Measurements from ENCODE around the gene PPP1R7. TPM values are rescaled to one million over a fixed set of nuclear protein-coding genes. Genes with fewer than 3 reads are reported as not detected.

Gene PPP1R7
- total and polyA plus RNA-seq, 8 donors, result 22.8 to 126 (median 54.6) TPM

- WGBS, 5 donors, result 69 to 85% (median 74%) methylated on average over 16 to 19 of the region's 19 CpGs
- DNase-seq, result peak in 1 of 2 donors; percentile 46
- intact Hi-C loops (cut with DNase I; ENCODE audit: low total_unique reads), result no loop called here
- no peak for TF ChIP-seq EP300 (IDR thresholded peaks at IDR 0.05)
- TF ChIP-seq, protein P1, sequence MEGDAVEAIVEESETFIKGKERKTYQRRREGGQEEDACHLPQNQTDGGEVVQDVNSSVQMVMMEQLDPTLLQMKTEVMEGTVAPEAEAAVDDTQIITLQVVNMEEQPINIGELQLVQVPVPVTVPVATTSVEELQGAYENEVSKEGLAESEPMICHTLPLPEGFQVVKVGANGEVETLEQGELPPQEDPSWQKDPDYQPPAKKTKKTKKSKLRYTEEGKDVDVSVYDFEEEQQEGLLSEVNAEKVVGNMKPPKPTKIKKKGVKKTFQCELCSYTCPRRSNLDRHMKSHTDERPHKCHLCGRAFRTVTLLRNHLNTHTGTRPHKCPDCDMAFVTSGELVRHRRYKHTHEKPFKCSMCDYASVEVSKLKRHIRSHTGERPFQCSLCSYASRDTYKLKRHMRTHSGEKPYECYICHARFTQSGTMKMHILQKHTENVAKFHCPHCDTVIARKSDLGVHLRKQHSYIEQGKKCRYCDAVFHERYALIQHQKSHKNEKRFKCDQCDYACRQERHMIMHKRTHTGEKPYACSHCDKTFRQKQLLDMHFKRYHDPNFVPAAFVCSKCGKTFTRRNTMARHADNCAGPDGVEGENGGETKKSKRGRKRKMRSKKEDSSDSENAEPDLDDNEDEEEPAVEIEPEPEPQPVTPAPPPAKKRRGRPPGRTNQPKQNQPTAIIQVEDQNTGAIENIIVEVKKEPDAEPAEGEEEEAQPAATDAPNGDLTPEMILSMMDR (IDR thresholded peaks at IDR 0.05), result no peak
- TF ChIP-seq POLR2A (IDR thresholded peaks at IDR 0.05), result no peak
- TF ChIP-seq POLR2AphosphoS5 (IDR thresholded peaks at IDR 0.05), result no peak
- H3K36me3 ChIP-seq, result peaks cover 48 to 72% (median 69%) of the 10 kb centered on the region in 4 donors
- H3K27me3 ChIP-seq, result no peaks in the 10 kb centered on the region
- H3K9me3 ChIP-seq, result no peaks in the 10 kb centered on the region
- H3K4me3 ChIP-seq, result no peak overlapping the region
- H3K27ac ChIP-seq, result no peak overlapping the region
- peaks cover 7 to 20% (median 12%) of the 10 kb centered on the region in 4 donors for H3K4me1 ChIP-seq
These were observed 76.7 kb downstream of the PPP1R7 start for GRCh38 chr2:241226723-241227572.

DNA sequence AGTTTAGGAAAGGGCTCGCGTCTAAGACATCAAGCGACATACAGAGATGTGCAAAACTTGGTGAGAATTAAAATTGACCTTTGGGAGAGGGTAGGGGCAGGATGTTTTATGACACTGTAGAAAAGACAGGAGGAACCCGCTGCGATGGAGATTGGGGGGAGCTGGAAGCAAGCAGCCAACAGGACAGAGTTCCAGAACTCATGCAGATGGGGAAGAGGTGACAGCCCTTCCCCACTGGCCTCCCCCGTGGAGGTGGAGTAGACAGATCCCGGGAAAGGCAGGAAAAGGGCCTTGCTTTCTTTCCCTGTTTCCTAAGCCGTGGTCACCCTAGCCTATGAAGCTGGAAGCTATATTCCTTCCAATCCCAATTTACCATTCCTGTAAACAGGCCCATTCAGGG lies 77.3 kb downstream of the PPP1R7 start:
- intact Hi-C loops (cut with DNase I; ENCODE audit: low total_unique reads), result no loop called here
- Histone ChIP-seq H3K9me3 (no peaks in the 10 kb centered on the region), H3K4me3 (no peak overlapping the region), H3K36me3 (peaks cover 54 to 78% (median 75%) of the 10 kb centered on the region in 4 donors), H3K27me3 (no peaks in the 10 kb centered on the region), H3K4me1 (peaks cover 7 to 20% (median 12%) of the 10 kb centered on the region in 4 donors), H3K27ac (no peak overlapping the region)
- TF ChIP-seq POLR2A (IDR thresholded peaks at IDR 0.05), result no peak
- TF ChIP-seq, protein P1 (IDR thresholded peaks at IDR 0.05), result no peak
- 74 to 90% (median 86%) methylated on average over 8 of the region's 8 CpGs for WGBS, 5 donors
- no peak for DNase-seq

GRCh38 chr2:241228081-241228859 lies 78.0 kb downstream of the PPP1R7 start:
- Histone ChIP-seq H3K27me3 (no peaks in the 10 kb centered on the region), H3K4me3 (no peak overlapping the region), H3K36me3 (peaks cover 61 to 85% (median 82%) of the 10 kb centered on the region in 4 donors), H3K27ac (no peak overlapping the region), H3K9me3 (no peaks in the 10 kb centered on the region), H3K4me1 (peaks cover 7 to 17% (median 12%) of the 10 kb centered on the region in 4 donors)
- no peak for TF ChIP-seq POLR2AphosphoS5 (IDR thresholded peaks at IDR 0.05)
- TF ChIP-seq, protein P1 (IDR thresholded peaks at IDR 0.05), result no peak
- no peak for TF ChIP-seq POLR2A (IDR thresholded peaks at IDR 0.05)
- no peak for TF ChIP-seq EP300 (IDR thresholded peaks at IDR 0.05)
- WGBS, 5 donors, result 88 to 93% (median 91%) methylated on average over 25 to 26 of the region's 26 CpGs
- no peak for DNase-seq
- intact Hi-C loops (cut with DNase I; ENCODE audit: low total_unique reads), result no loop called here

DNA sequence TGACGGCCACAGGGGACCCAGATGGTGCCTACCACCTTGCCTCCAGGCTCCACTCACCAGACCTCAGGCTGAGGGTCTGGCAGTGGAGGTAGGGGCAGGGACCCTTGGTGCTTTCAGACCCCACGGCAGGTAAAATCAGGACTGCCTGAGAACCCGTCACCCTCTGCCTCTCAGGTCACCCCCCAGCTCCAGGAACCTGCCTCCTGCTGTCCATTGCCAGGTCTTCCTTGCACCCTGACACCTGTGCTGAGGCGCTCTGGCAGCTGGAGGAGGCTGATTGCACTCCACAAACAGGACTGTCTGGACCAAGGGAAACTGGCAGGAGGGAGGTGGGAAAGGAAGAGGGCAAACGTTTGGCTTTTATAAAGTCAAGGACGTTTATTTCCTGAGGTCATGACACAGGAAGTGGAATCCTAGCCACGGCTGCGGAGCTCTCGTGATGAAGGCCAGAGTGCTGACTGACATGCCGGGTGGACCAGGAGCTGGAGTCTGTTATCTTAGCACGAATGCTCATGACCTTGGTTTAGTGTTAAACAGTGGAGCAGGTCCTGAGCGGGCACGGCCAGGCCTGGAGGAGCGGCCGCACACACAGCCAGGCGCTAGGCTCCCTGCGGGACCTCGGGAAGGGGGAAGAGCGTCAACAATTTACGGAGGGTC lies 78.7 kb downstream of the PPP1R7 start:
- WGBS, 5 donors, result 63 to 75% (median 70%) methylated on average over 19 to 20 of the region's 20 CpGs
- Histone ChIP-seq H3K4me1 (peaks cover 7 to 10% (median 8%) of the 10 kb centered on the region in 4 donors), H3K4me3 (no peak overlapping the region), H3K27ac (no peak overlapping the region), H3K9me3 (no peaks in the 10 kb centered on the region), H3K27me3 (no peaks in the 10 kb centered on the region), H3K36me3 (peaks cover 68 to 92% (median 89%) of the 10 kb centered on the region in 4 donors)
- no peak for TF ChIP-seq EP300 (IDR thresholded peaks at IDR 0.05)
- no peak for TF ChIP-seq POLR2A (IDR thresholded peaks at IDR 0.05)
- TF ChIP-seq, protein P1 (IDR thresholded peaks at IDR 0.05), result no peak
- TF ChIP-seq POLR2AphosphoS5 (IDR thresholded peaks at IDR 0.05), result no peak
- no peak for DNase-seq
- intact Hi-C loops (cut with DNase I; ENCODE audit: low total_unique reads), result no loop called here
